ENCODE data around the gene FAM199X. TPM values are rescaled to one million over a fixed set of nuclear protein-coding genes. Genes with fewer than 3 reads are reported as not detected.

Gene FAM199X
- total and polyA plus RNA-seq, 2 donors (not counting 3 experiments of a cell fraction or from before 2014, with no cell fraction given) = 4.0 to 16.8 TPM

GRCh38 chrX:104122829-104123228 lies 43.4 kb upstream of the FAM199X start:
- no peaks in the 10 kb centered on the region for H3K9me3 ChIP-seq (replicated peaks; ENCODE audit: control insufficient read depth, insufficient read depth, low read length)
- dilution Hi-C loops (cut with MboI; ENCODE audit: extremely low pct_ligation_motif_present, low sequenced_read_pairs) = no loop called here
- H4K20me1 ChIP-seq (replicated peaks; ENCODE audit: control insufficient read depth, extremely low read depth, insufficient read depth, low read length) = no peaks in the 10 kb centered on the region
- TF ChIP-seq MYC (IDR thresholded peaks at IDR 0.05; ENCODE audit: low read depth, low read length) (no peak), EZH2 (IDR thresholded peaks at IDR 0.05; ENCODE audit: borderline replicate concordance, low read depth, low read length, severe bottlenecking) (no peak), GATA2 (IDR thresholded peaks at IDR 0.05; ENCODE audit: insufficient read depth, insufficient read length, low read depth, low read length) (no peak), JUN (IDR thresholded peaks at IDR 0.05; ENCODE audit: borderline replicate concordance, insufficient read depth, insufficient read length, low read depth) (no peak), FOS (IDR thresholded peaks at IDR 0.05; ENCODE audit: borderline replicate concordance, insufficient read depth, low read length) (no peak), MAX (IDR thresholded peaks at IDR 0.05; ENCODE audit: insufficient read depth, insufficient read length) (no peak)
- H2AFZ ChIP-seq (ENCODE audit: low read depth, low read length) = no peak overlapping the region
- intact Hi-C loops (cut with micrococcal nuclease) = no loop called here
- no peaks in the 10 kb centered on the region for H3K9me1 ChIP-seq (replicated peaks; ENCODE audit: control insufficient read depth, extremely low read depth, insufficient read depth, low read length)
- no peaks in the 10 kb centered on the region for H3K79me2 ChIP-seq (ENCODE audit: control insufficient read depth, insufficient read depth, low read length)
- ChIA-PET CTCF (interaction anchor here (0.7 to 1.7 kb wide), 4 partner anchors 10 to 205 kb away, joined by 3 to 12 read pairs (median 3); partner anchors contain the start of gene ZCCHC18), POLR2A (no interaction called here)
- no peaks in the 10 kb centered on the region for H3K27me3 ChIP-seq (ENCODE audit: control insufficient read depth in 2 of 2, insufficient read depth in 2 of 2, low read length in 2 of 2)
- peak; percentile 95 for FAIRE-seq
- H3K9ac ChIP-seq (replicated peaks; ENCODE audit: extremely low read depth, insufficient read depth, low read length) = no peak overlapping the region
- peak; percentile 22 for DNase-seq (ENCODE audit: low read depth, low spot score)
- H3K4me2 ChIP-seq (ENCODE audit: insufficient read depth, low read length) = peak overlapping the region; percentile 16
- peaks cover 9% of the 10 kb centered on the region for H3K4me1 ChIP-seq (ENCODE audit: control insufficient read depth, extremely low read depth, insufficient read depth, low read length)
- peak overlapping the region; percentile 8 for H3K27ac ChIP-seq (ENCODE audit: insufficient read depth, low read depth, low read length)
- BruUV-seq (replicated peaks) = no TSS peak
- no peak overlapping the region for H3K4me3 ChIP-seq (replicated peaks in 1 of 3; ENCODE audit: insufficient read depth in 1 of 3, low read depth in 1 of 3, low read length in 3 of 3)
- no peaks in the 10 kb centered on the region for H3K36me3 ChIP-seq (ENCODE audit: control insufficient read depth in 2 of 2, extremely low read depth in 1 of 2, insufficient read depth in 2 of 2, low read length in 2 of 2)

GRCh38 chrX:104126856-104127255 lies 39.4 kb upstream of the FAM199X start:
- DNase-seq (ENCODE audit: low read depth, low spot score) (no peak), FAIRE-seq (no peak)
- Histone ChIP-seq H3K27me3 (ENCODE audit: control insufficient read depth in 2 of 2, insufficient read depth in 2 of 2, low read length in 2 of 2) (no peaks in the 10 kb centered on the region), H2AFZ (ENCODE audit: low read depth, low read length) (no peak overlapping the region), H3K4me2 (ENCODE audit: insufficient read depth, low read length) (no peak overlapping the region), H3K9me3 (replicated peaks; ENCODE audit: control insufficient read depth, insufficient read depth, low read length) (no peaks in the 10 kb centered on the region), H3K9me1 (replicated peaks; ENCODE audit: control insufficient read depth, extremely low read depth, insufficient read depth, low read length) (no peaks in the 10 kb centered on the region), H3K4me1 (ENCODE audit: control insufficient read depth, extremely low read depth, insufficient read depth, low read length) (peaks cover 9% of the 10 kb centered on the region), H3K27ac (ENCODE audit: insufficient read depth, low read depth, low read length) (no peak overlapping the region), H3K9ac (replicated peaks; ENCODE audit: extremely low read depth, insufficient read depth, low read length) (no peak overlapping the region), H3K79me2 (ENCODE audit: control insufficient read depth, insufficient read depth, low read length) (no peaks in the 10 kb centered on the region), H3K36me3 (ENCODE audit: control insufficient read depth in 2 of 2, extremely low read depth in 1 of 2, insufficient read depth in 2 of 2, low read length in 2 of 2) (peaks cover 0 to 3% of the 10 kb centered on the region in 2 experiments), H3K4me3 (replicated peaks in 1 of 3; ENCODE audit: insufficient read depth in 1 of 3, low read depth in 1 of 3, low read length in 3 of 3) (no peak overlapping the region), H4K20me1 (replicated peaks; ENCODE audit: control insufficient read depth, extremely low read depth, insufficient read depth, low read length) (no peaks in the 10 kb centered on the region)
- dilution Hi-C loops (cut with MboI; ENCODE audit: extremely low pct_ligation_motif_present, low sequenced_read_pairs) (no loop called here), intact Hi-C loops (cut with micrococcal nuclease) (no loop called here)
- ChIA-PET CTCF (no interaction called here), POLR2A (no interaction called here)
- BruUV-seq (replicated peaks) = no TSS peak
- TF ChIP-seq CTCF (IDR thresholded peaks at IDR 0.05; ENCODE audit: extremely low read depth in 1 of 2, insufficient read depth in 1 of 2, low read depth in 1 of 2, low read length in 2 of 2) (no peak), GATA2 (IDR thresholded peaks at IDR 0.05; ENCODE audit: insufficient read depth, insufficient read length, low read depth, low read length) (no peak), FOS (IDR thresholded peaks at IDR 0.05; ENCODE audit: borderline replicate concordance, insufficient read depth, low read length) (no peak), POLR2AphosphoS5 (IDR thresholded peaks at IDR 0.05; ENCODE audit: insufficient read depth, low read depth, low read length) (no peak), MYC (IDR thresholded peaks at IDR 0.05; ENCODE audit: low read depth, low read length) (no peak), MAX (IDR thresholded peaks at IDR 0.05; ENCODE audit: insufficient read depth, insufficient read length) (no peak), JUN (IDR thresholded peaks at IDR 0.05; ENCODE audit: borderline replicate concordance, insufficient read depth, insufficient read length, low read depth) (no peak), EZH2 (IDR thresholded peaks at IDR 0.05; ENCODE audit: borderline replicate concordance, low read depth, low read length, severe bottlenecking) (no peak), POLR2A (IDR thresholded peaks at IDR 0.05; ENCODE audit: low read depth, low read length) (no peak)
